IMR-90 (cell line): ENCODE results near the gene CSTA. TPM values are rescaled to one million over a fixed set of nuclear protein-coding genes. Genes with fewer than 3 reads are reported as not detected.

ENCODE experiments used
- ATAC-seq: fragments of 200-7000 bp; cut with Tn5 transposase; 2 replicates; pipeline ENCODE4 v1.9.1; 2020; ENCODE audit warnings: low read depth, mild to moderate bottlenecking, moderate library complexity
- BruUV-seq: library from RNA; stranded (reverse); fragments of 400-500 nt; replicated peaks from 2 replicates; lab custom pipeline; 2021; lab: Mats Ljungman, UMichigan
- CTCF ChIA-PET: fragments of 300-600 bp; formaldehyde crosslinking; extraction: SDS; loops from one replicate; lab custom pipeline; 2021; ENCODE audit warnings: antibody characterized with exemption; lab: Yijun Ruan, JAX
- POLR2A ChIA-PET: fragments of 300-600 bp; sonication (Branson Sonifier 250); formaldehyde crosslinking; loops from one replicate; lab custom pipeline; 2022; ENCODE audit warnings: antibody characterized with exemption; ENCODE audit not compliant: unreplicated experiment; lab: Charles Lee
- DNase-seq: peaks from one replicate; pipeline ENCODE4 v3.0.0; 2013
- H2AFZ ChIP-seq: replicated peaks from 2 replicates; pipeline ENCODE3; 2013; ENCODE audit warnings: low read length, mild to moderate bottlenecking; ENCODE audit not compliant: poor library complexity
- H2AK5ac ChIP-seq: 2 replicates; pipeline ENCODE4 v1.6.1; 2013; ENCODE audit warnings: low read depth, low read length, inconsistent platforms
- H2AK9ac ChIP-seq: replicated peaks from 2 replicates; pipeline ENCODE3; 2013; ENCODE audit warnings: mild to moderate bottlenecking, low read depth, low read length, moderate library complexity; ENCODE audit not compliant: poor library complexity
- H2BK120ac ChIP-seq: 2 replicates; pipeline ENCODE4 v1.6.1; 2013; ENCODE audit warnings: low read depth, low read length, inconsistent platforms
- H2BK15ac ChIP-seq: 3 replicates; pipeline ENCODE4 v1.6.1; 2013; ENCODE audit warnings: low read depth, low read length, inconsistent platforms
- H2BK20ac ChIP-seq: 2 replicates; pipeline ENCODE4 v1.6.1; 2013; ENCODE audit warnings: low read depth, mild to moderate bottlenecking, inconsistent platforms, low read length, moderate library complexity
- H2BK5ac ChIP-seq: 2 replicates; pipeline ENCODE4 v1.6.1; 2013; ENCODE audit warnings: mild to moderate bottlenecking, low read depth, low read length, inconsistent platforms; ENCODE audit not compliant: poor library complexity, severe bottlenecking
- H3K14ac ChIP-seq: replicated peaks from 2 replicates; pipeline ENCODE4 v1.6.1; 2013; ENCODE audit warnings: low read depth, low read length, inconsistent platforms
- H3K18ac ChIP-seq: 2 replicates; pipeline ENCODE4 v1.6.1; 2013; ENCODE audit warnings: low read depth, low read length, control low read depth
- H3K23ac ChIP-seq: 2 replicates; pipeline ENCODE4 v1.6.1; 2013; ENCODE audit warnings: low read depth, low read length, inconsistent platforms
- H3K27ac ChIP-seq: 2 replicates; pipeline ENCODE4 v1.5.1; 2013; ENCODE audit warnings: mild to moderate bottlenecking, control low read depth, low read length; ENCODE audit not compliant: insufficient read depth
- H3K27me3 ChIP-seq: 2 replicates; pipeline ENCODE4 v1.6.1; 2013; ENCODE audit warnings: low read length; ENCODE audit not compliant: control insufficient read depth, insufficient read depth
- H3K36me3 ChIP-seq: 2 replicates; pipeline ENCODE4 v1.6.1; 2013; ENCODE audit warnings: low read length, mixed read lengths; ENCODE audit not compliant: control insufficient read depth, insufficient read depth
- H3K4ac ChIP-seq: 2 replicates; pipeline ENCODE4 v1.6.1; 2013; ENCODE audit warnings: low read depth, low read length, inconsistent platforms
- H3K4me1 ChIP-seq: 2 replicates; pipeline ENCODE4 v1.6.1; 2013; ENCODE audit warnings: low read length, mixed read lengths; ENCODE audit not compliant: control insufficient read depth, insufficient read depth
- H3K4me2 ChIP-seq: 2 replicates; pipeline ENCODE4 v1.6.1; 2013; ENCODE audit warnings: low read depth, mild to moderate bottlenecking, control low read depth, low read length, moderate library complexity
- H3K4me3 ChIP-seq: 2 replicates; pipeline ENCODE4 v1.5.1; 2013; ENCODE audit warnings: low read depth, mild to moderate bottlenecking, control low read depth, low read length, moderate library complexity; ENCODE audit not compliant: insufficient read depth
- H3K56ac ChIP-seq: 2 replicates; pipeline ENCODE4 v1.6.1; 2013; ENCODE audit warnings: low read length, inconsistent platforms; ENCODE audit not compliant: insufficient read depth; ENCODE audit errors: extremely low read depth
- H3K79me1 ChIP-seq, 2 experiments: 2 replicates each; pipeline ENCODE4 v1.6.1; 2013; ENCODE audit warnings: low read length in 2 of 2, inconsistent platforms in 1 of 2, low read depth in 1 of 2
- H3K9ac ChIP-seq: 2 replicates; pipeline ENCODE4 v1.6.1; 2013; ENCODE audit warnings: low read depth, low read length, control low read depth
- H3K9me1 ChIP-seq: 2 replicates; pipeline ENCODE4 v1.6.1; 2013; ENCODE audit warnings: low read length, inconsistent platforms; ENCODE audit not compliant: insufficient read depth
- H3K9me3 ChIP-seq: 2 replicates; pipeline ENCODE4 v1.6.1; 2013; ENCODE audit warnings: low read length; ENCODE audit not compliant: control insufficient read depth, insufficient read depth
- H4K20me1 ChIP-seq: 2 replicates; pipeline ENCODE4 v1.6.1; 2013; ENCODE audit warnings: low read length, inconsistent platforms; ENCODE audit not compliant: insufficient read depth
- H4K5ac ChIP-seq: 2 replicates; pipeline ENCODE4 v1.6.1; 2013; ENCODE audit warnings: mild to moderate bottlenecking, low read depth, low read length, control low read depth
- H4K8ac ChIP-seq, 2 experiments: 2 replicates each; pipeline ENCODE4 v1.6.1; 2013; ENCODE audit warnings: low read depth in 2 of 2, low read length in 2 of 2, control low read depth in 1 of 2, inconsistent platforms in 1 of 2
- H4K91ac ChIP-seq: 2 replicates; pipeline ENCODE4 v1.6.1; 2013; ENCODE audit warnings: low read depth, low read length, inconsistent platforms; ENCODE audit not compliant: insufficient read depth
- BHLHE40 ChIP-seq: fragments of 150-350 bp; IDR thresholded peaks from 2 replicates; pipeline ENCODE4 v1.6.1; 2016; ENCODE audit warnings: mild to moderate bottlenecking, low read depth, low read length
- FOS ChIP-seq: fragments of 150-350 bp; IDR thresholded peaks from 2 replicates; pipeline ENCODE4 v1.6.1; 2016; ENCODE audit warnings: low read depth, low read length
- MAFK ChIP-seq: IDR thresholded peaks from 2 replicates; pipeline ENCODE4 v1.6.1; 2012; ENCODE audit warnings: low read depth, low read length, improper control_type of control experiment
- MAZ ChIP-seq: IDR thresholded peaks from 2 replicates; pipeline ENCODE4 v1.6.1; 2012; ENCODE audit warnings: low read depth, mild to moderate bottlenecking, low read length, improper control_type of control experiment, moderate library complexity, borderline replicate concordance
- MXI1 ChIP-seq: IDR thresholded peaks from 2 replicates; pipeline ENCODE4 v1.6.1; 2012; ENCODE audit warnings: low read depth, mild to moderate bottlenecking, low read length, moderate library complexity, borderline replicate concordance
- SMC3 ChIP-seq: fragments of 150-350 bp; IDR thresholded peaks from 2 replicates; pipeline ENCODE4 v1.6.1; 2016; ENCODE audit warnings: low read depth, mild to moderate bottlenecking, antibody characterized with exemption, low read length, moderate library complexity
- USF2 ChIP-seq: fragments of 150-350 bp; IDR thresholded peaks from 2 replicates; pipeline ENCODE4 v1.6.1; 2017; ENCODE audit warnings: mild to moderate bottlenecking, antibody characterized with exemption, low read length, low read depth
- WGBS, 2 experiments: methylation state at CpG; one replicate each; pipeline versions ENCODE4 v1.1.5 to v1.1.7; 2013; ENCODE audit warnings: missing lambda C conversion rate in 2 of 2; ENCODE audit not compliant: insufficient read length in 1 of 2; ENCODE audit errors: extremely low coverage in 2 of 2; 5-methylcytosine and 5-hydroxymethylcytosine counted together
- dilution Hi-C: fragments of 300-500 bp; cut with HindIII; formaldehyde crosslinking; loops from one replicate; pipeline ENCODE4 v1.14.3; 2018; ENCODE audit warnings: low sequenced_read_pairs; ENCODE audit not compliant: unreplicated experiment
- in situ Hi-C: fragments of 300-500 bp; cut with MboI; formaldehyde crosslinking; loops from 3 replicates; pipeline ENCODE4 v1.14.3; 2019; ENCODE audit warnings: low sequenced_read_pairs, inconsistent platforms, mixed read lengths
- intact Hi-C: fragments of 100-400 bp; cut with micrococcal nuclease; formaldehyde crosslinking; loops from 2 replicates; pipeline ENCODE4 v1.10.0; 2022
- polyA plus RNA-seq, 3 experiments: library from polyadenylated mRNA; depleted of rRNA; stranded (reverse); fragments of >200 nt; gene quantifications; 2 replicates each; pipeline ENCODE4 v1.2.3, GENCODE V29; 2012; ENCODE audit warnings: low replicate concordance in 1 of 3
- total RNA-seq: library from RNA; depleted of rRNA; stranded (reverse); fragments of >200 nt; gene quantifications from 2 replicates; pipeline ENCODE4 v1.2.3, GENCODE V29; 2012

Gene CSTA
- total and polyA plus RNA-seq, 2 of the 4 experiments (the other 2 are of a cell fraction): 0.17 TPM; not detected in 1

- no peak for TF ChIP-seq USF2
Measured at GRCh38 chr3:122383771-122384697, 59.0 kb downstream of the CSTA start, which contains the start of gene FAM162A (continued).

- CTCF ChIA-PET: no interaction called here
- BruUV-seq: no TSS peak
- Histone ChIP-seq H3K27ac (no peak overlapping the region), H2BK120ac (no peak overlapping the region), H3K4me2 (no peak overlapping the region), H3K79me1 (peaks cover 5 to 10% of the 10 kb centered on the region in 2 experiments; a peak in 3 of 4 replicates), H3K56ac (no peak overlapping the region), H3K14ac (no peak overlapping the region), H2AK5ac (no peak overlapping the region), H4K5ac (no peak overlapping the region), H3K4me3 (no peak overlapping the region), H3K36me3 (no peaks in the 10 kb centered on the region), H3K18ac (no peak overlapping the region), H2BK20ac (no peak overlapping the region), H3K23ac (no peak overlapping the region), H3K9me3 (no peaks in the 10 kb centered on the region), H2AK9ac (no peak overlapping the region), H2BK5ac (no peak overlapping the region), H2BK15ac (no peak overlapping the region), H3K4me1 (no peaks in the 10 kb centered on the region; the same call in 1 of the 2 replicates), H4K91ac (no peak overlapping the region), H2AFZ (no peak overlapping the region), H3K9ac (no peak overlapping the region), H3K9me1 (no peaks in the 10 kb centered on the region), H3K4ac (no peak overlapping the region), H4K8ac (no peak overlapping the region), H3K27me3 (no peaks in the 10 kb centered on the region), H4K20me1 (no peaks in the 10 kb centered on the region)
- DNase-seq: no peak
- no peak for TF ChIP-seq MAFK
- TF ChIP-seq MAZ: no peak
- TF ChIP-seq FOS: no peak
- TF ChIP-seq MXI1: no peak
- TF ChIP-seq SMC3: no peak
- TF ChIP-seq BHLHE40: no peak
- WGBS, 2 experiments: 100% methylated on average over 1 of the region's 3 CpGs; no CpG with 5 or more reads in 1 of the 2 experiments
- intact Hi-C loops (no loop called here), dilution Hi-C loops (no loop called here), in situ Hi-C loops (no loop called here)
- ATAC-seq: no peak
- POLR2A ChIA-PET: no interaction called here
Measured at GRCh38 chr3:122387709-122388108, 62.7 kb downstream of the CSTA start.
